Measurements from ENCODE around the gene PCARE. TPM values are rescaled to one million over a fixed set of nuclear protein-coding genes. Genes with fewer than 3 reads are reported as not detected.
"Not testable (repeated sequence)": the region's sequence is repeated elsewhere in the genome, so short reads cannot be mapped to it uniquely, and the experiment has no call there.

The PCARE gene
- total RNA-seq, 4 donors from 2014 or later, result not detected

DNA sequence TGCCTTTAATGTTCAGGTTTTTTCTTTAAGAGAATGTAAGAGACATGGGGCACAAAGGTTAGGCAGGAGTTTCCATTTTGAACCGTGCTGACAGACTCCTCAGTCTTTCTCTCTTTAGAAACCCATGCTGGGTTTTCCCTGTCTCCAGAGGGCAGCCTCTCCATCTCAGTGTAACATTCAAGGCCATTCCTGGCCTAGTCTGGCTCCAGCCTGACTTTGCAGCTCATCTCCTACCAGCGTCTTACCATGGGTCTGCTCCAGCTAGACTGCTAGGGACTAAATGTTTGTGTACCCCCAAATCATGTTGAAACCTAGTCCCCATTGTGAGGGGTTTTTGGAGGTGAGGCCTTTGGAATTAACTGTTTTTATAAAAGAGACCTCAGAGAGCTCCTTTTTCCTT, 31.1 kb upstream of the PCARE start:
- H3K27ac ChIP-seq, result no peak overlapping the region
- H3K36me3 ChIP-seq, result no peaks in the 10 kb centered on the region
- no peaks in the 10 kb centered on the region for H3K27me3 ChIP-seq
- H3K4me1 ChIP-seq, result no peaks in the 10 kb centered on the region
- DNase-seq, result no peak
- H3K4me3 ChIP-seq, result no peak overlapping the region
- H3K9me3 ChIP-seq, result no peaks in the 10 kb centered on the region
- TF ChIP-seq, protein P1, sequence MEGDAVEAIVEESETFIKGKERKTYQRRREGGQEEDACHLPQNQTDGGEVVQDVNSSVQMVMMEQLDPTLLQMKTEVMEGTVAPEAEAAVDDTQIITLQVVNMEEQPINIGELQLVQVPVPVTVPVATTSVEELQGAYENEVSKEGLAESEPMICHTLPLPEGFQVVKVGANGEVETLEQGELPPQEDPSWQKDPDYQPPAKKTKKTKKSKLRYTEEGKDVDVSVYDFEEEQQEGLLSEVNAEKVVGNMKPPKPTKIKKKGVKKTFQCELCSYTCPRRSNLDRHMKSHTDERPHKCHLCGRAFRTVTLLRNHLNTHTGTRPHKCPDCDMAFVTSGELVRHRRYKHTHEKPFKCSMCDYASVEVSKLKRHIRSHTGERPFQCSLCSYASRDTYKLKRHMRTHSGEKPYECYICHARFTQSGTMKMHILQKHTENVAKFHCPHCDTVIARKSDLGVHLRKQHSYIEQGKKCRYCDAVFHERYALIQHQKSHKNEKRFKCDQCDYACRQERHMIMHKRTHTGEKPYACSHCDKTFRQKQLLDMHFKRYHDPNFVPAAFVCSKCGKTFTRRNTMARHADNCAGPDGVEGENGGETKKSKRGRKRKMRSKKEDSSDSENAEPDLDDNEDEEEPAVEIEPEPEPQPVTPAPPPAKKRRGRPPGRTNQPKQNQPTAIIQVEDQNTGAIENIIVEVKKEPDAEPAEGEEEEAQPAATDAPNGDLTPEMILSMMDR (IDR thresholded peaks at IDR 0.05), result no peak
- no peak for TF ChIP-seq POLR2A (IDR thresholded peaks at IDR 0.05)

DNA sequence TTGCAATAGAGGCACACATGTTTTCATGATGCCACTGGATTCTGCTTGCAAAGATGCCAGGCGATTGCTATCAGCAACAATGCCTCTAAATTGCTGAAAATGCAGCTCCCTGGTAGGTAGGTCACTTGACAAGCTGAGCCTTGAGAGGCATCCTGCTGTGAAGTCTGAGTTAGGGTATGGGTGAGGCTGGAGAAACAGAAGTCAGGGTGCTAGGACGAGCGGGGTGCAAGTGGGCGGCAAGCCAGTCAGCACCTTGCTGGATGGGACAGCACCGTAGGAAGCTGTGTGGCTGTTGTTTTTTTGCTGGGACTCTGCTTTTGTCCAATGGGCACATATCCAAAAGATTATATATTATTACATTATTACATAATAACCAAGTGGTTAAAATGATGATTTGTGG, 30.4 kb upstream of the PCARE start:
- no peak overlapping the region for H3K4me3 ChIP-seq
- no peak overlapping the region for H3K27ac ChIP-seq
- H3K9me3 ChIP-seq, result no peaks in the 10 kb centered on the region
- no peak for DNase-seq
- H3K4me1 ChIP-seq, result no peaks in the 10 kb centered on the region
- H3K27me3 ChIP-seq, result no peaks in the 10 kb centered on the region
- H3K36me3 ChIP-seq, result no peaks in the 10 kb centered on the region
- TF ChIP-seq POLR2A (IDR thresholded peaks at IDR 0.05), result no peak
- TF ChIP-seq, protein P1 (IDR thresholded peaks at IDR 0.05), result no peak

DNA sequence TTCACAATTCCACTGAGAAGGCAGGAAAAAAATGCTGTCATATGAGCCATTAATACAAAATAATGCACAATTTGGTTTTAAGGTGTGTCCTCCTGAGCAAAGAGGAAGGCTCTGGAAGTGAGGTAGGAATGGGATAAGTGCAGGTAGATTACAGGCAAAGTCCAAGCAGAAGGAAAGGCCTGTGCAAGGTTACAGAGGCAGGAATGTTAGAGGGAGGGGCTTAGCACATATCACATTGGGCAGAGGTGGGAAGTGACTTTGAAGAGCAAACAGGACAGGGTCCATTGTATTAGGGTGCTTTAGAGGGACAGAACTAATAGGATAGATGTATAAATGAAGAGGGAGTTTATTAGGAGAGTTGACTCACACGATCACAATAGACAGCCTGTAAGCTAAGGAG, 26.2 kb upstream of the PCARE start:
- no peak for TF ChIP-seq POLR2A (IDR thresholded peaks at IDR 0.05)
- TF ChIP-seq, protein P1 (IDR thresholded peaks at IDR 0.05), result no peak
- H3K36me3 ChIP-seq, result no peaks in the 10 kb centered on the region
- H3K9me3 ChIP-seq, result no peaks in the 10 kb centered on the region
- H3K27me3 ChIP-seq, result no peaks in the 10 kb centered on the region
- no peak for DNase-seq
- no peaks in the 10 kb centered on the region for H3K4me1 ChIP-seq
- H3K27ac ChIP-seq, result no peak overlapping the region
- no peak overlapping the region for H3K4me3 ChIP-seq

DNA sequence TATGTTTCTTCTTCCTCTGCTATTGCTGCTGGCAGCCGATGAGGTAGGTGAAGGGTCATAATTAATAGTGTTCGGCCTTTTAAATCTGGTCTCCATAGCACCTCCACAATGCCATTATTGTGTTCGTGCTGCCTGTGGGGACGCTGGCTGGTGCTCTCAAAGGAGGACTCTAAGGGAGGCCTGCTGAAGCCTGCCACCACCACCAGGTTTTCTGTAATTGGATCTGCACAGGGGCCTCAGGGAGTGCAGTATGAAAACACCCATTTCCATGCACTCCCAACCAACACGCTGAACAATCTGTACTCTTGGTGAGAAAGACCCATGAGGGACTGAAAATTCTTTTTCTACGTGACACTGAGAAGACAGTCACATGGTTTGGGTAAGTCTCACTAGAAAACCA, 23.2 kb upstream of the PCARE start:
- Histone ChIP-seq H3K4me1 (no peaks in the 10 kb centered on the region), H3K9me3 (no peaks in the 10 kb centered on the region), H3K27ac (no peak overlapping the region), H3K4me3 (no peak overlapping the region), H3K27me3 (no peaks in the 10 kb centered on the region), H3K36me3 (no peaks in the 10 kb centered on the region)
- TF ChIP-seq POLR2A (IDR thresholded peaks at IDR 0.05), result no peak
- TF ChIP-seq, protein P1 (IDR thresholded peaks at IDR 0.05), result no peak
- DNase-seq, result no peak

DNA sequence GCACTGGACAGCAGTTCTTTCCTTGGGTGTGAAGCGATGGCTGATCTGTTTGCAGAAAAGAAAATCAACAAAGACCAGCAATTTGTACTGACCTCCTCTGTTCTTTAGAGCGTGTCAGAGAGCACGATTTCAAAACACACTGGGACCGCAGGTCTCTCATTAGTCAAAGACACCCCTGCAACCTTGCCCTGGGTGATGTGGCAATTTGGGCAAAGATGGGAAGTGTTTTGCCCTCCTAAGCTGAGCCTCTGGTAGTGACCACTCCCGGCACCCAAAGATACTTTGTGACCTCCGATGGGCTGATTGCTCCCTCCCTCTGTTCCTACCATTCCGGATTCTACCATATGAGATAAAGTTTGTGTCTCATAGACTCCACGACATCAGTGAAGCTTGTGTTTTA, 22.6 kb upstream of the PCARE start:
- no peak for DNase-seq
- no peak for TF ChIP-seq POLR2A (IDR thresholded peaks at IDR 0.05)
- TF ChIP-seq, protein P1 (IDR thresholded peaks at IDR 0.05), result no peak
- no peak overlapping the region for H3K27ac ChIP-seq
- H3K36me3 ChIP-seq, result no peaks in the 10 kb centered on the region
- no peaks in the 10 kb centered on the region for H3K9me3 ChIP-seq
- H3K27me3 ChIP-seq, result no peaks in the 10 kb centered on the region
- no peak overlapping the region for H3K4me3 ChIP-seq
- H3K4me1 ChIP-seq, result no peaks in the 10 kb centered on the region

DNA sequence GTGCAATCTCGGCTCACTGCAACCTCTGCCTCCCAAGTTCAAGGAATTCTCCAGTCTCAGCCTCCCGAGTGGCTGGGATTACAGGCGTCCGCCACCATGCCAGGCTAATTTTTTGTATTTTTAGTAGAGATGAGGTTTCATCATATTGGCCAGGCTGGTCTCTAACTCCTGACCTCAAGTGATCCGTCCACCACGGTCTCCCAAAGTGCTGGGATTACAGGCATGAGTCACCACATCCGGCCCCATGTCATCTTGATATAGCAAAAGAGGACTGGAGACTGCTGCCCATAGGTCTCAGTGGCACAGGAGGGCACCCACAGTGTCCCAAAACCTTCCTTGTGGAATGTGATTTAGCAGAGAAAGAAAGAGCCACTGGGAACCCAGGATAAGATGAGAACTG, 16.0 kb upstream of the PCARE start:
- not testable (repeated sequence) for H3K27ac ChIP-seq, H3K4me1 ChIP-seq, H3K27me3 ChIP-seq, H3K4me3 ChIP-seq, DNase-seq, H3K36me3 ChIP-seq, H3K9me3 ChIP-seq
